Neural progenitor cell (in vitro differentiated cells): ENCODE results near the gene MUC12.
"Not testable (repeated sequence)": the region's sequence is repeated elsewhere in the genome, so short reads cannot be mapped to it uniquely, and the experiment has no call there.

Source experiments
- EZH2 ChIP-seq: fragments of 200-600 bp; sonication (generic); IDR thresholded peaks from 2 replicates; pipeline ENCODE4 v1.6.1; 2017; ENCODE audit warnings: antibody characterized with exemption, mild to moderate bottlenecking, moderate library complexity
- TF ChIP-seq, protein P1 (sequence below): fragments of 200-600 bp; sonication (generic); IDR thresholded peaks from 2 replicates; pipeline ENCODE4 v1.5.1; 2017; ENCODE audit warnings: antibody characterized with exemption, mild to moderate bottlenecking

DNA sequence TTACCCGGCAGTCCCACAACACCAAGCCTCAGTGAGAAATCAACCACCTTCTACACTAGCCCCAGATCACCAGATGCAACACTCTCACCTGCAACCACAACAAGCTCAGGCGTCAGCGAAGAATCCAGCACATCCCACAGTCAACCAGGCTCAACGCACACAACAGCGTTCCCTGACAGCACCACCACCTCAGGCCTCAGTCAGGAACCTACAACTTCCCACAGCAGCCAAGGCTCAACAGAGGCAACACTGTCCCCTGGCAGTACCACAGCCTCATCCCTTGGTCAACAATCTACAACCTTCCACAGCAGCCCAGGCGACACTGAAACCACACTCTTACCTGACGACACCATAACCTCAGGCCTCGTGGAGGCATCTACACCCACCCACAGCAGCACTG lies 33.0 kb downstream of the MUC12 start:
- TF ChIP-seq, protein P1, sequence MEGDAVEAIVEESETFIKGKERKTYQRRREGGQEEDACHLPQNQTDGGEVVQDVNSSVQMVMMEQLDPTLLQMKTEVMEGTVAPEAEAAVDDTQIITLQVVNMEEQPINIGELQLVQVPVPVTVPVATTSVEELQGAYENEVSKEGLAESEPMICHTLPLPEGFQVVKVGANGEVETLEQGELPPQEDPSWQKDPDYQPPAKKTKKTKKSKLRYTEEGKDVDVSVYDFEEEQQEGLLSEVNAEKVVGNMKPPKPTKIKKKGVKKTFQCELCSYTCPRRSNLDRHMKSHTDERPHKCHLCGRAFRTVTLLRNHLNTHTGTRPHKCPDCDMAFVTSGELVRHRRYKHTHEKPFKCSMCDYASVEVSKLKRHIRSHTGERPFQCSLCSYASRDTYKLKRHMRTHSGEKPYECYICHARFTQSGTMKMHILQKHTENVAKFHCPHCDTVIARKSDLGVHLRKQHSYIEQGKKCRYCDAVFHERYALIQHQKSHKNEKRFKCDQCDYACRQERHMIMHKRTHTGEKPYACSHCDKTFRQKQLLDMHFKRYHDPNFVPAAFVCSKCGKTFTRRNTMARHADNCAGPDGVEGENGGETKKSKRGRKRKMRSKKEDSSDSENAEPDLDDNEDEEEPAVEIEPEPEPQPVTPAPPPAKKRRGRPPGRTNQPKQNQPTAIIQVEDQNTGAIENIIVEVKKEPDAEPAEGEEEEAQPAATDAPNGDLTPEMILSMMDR, result not testable (repeated sequence)
- not testable (repeated sequence) for TF ChIP-seq EZH2
